ENCODE measurements around the gene PTOV1.

DNA sequence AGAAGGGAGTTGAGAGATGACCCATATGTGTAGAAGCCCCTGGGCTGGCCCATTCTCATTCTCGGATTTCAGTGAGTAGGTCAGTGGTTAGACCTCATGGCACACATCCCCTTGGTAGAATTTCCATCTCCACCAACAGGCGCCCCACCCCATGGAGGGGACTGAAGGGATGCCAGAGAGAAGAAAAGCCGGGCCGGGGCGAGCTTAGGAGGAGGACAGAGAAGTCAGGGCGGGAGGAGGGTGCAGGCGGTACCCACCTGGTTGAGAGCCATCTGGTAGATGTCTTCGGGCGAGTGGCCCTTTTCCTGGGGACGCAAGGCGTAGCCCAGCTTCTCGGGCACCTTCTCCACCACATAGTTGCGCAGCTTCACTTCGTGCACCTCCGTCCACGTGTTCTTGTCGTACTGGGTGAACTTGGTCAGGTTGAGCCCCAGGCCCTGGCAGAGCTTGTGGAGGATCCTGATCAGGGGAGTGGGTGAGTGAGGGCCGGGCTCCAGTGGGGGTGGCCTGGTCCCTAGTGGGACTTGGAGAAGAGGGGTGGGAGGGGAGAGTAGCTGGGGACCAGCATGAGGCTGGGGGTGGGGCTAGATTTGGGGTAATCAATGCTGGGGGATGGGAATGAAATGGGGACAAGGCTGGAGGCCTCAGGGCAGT lies 43.2 kb downstream of the PTOV1 start:
- TF ChIP-seq IRF4 (IDR thresholded peaks at IDR 0.05; ENCODE audit: low read depth, low read length) (no peak), JUNB (IDR thresholded peaks at IDR 0.05) (no peak), CTCF (IDR thresholded peaks at IDR 0.05 in 2 of 3, conservative IDR thresholded peaks at IDR 0.05 in 1 of 3; ENCODE audit: control insufficient read depth in 2 of 3, extremely low read depth in 1 of 3, insufficient read depth in 1 of 3, low read depth in 3 of 3, low read length in 3 of 3) (no peak), NR2C2 (IDR thresholded peaks at IDR 0.05; ENCODE audit: borderline replicate concordance, control insufficient read depth, insufficient read length, low read depth) (no peak), EP300 (IDR thresholded peaks at IDR 0.05; ENCODE audit: borderline replicate concordance in 1 of 2, control insufficient read depth in 1 of 2, low read depth in 2 of 2, low read length in 2 of 2) (no peak), POLR2AphosphoS5 (IDR thresholded peaks at IDR 0.05; ENCODE audit: low read length) (no peak), ZNF622 (IDR thresholded peaks at IDR 0.05) (no peak), YBX1 (IDR thresholded peaks at IDR 0.05) (no peak), CBX5 (IDR thresholded peaks at IDR 0.05; ENCODE audit: low read depth) (no peak), ZNF24 (IDR thresholded peaks at IDR 0.05) (no peak), POLR2A (IDR thresholded peaks at IDR 0.05; ENCODE audit: low read depth, low read length) (0 out of 2 replicates have a peak, but pooled peaks have one; percentile 21)
- TF ChIP-seq, protein P1, sequence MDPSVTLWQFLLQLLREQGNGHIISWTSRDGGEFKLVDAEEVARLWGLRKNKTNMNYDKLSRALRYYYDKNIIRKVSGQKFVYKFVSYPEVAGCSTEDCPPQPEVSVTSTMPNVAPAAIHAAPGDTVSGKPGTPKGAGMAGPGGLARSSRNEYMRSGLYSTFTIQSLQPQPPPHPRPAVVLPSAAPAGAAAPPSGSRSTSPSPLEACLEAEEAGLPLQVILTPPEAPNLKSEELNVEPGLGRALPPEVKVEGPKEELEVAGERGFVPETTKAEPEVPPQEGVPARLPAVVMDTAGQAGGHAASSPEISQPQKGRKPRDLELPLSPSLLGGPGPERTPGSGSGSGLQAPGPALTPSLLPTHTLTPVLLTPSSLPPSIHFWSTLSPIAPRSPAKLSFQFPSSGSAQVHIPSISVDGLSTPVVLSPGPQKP (IDR thresholded peaks at IDR 0.05; ENCODE audit: low read depth, low read length), result no peak
- TF ChIP-seq, protein P2, sequence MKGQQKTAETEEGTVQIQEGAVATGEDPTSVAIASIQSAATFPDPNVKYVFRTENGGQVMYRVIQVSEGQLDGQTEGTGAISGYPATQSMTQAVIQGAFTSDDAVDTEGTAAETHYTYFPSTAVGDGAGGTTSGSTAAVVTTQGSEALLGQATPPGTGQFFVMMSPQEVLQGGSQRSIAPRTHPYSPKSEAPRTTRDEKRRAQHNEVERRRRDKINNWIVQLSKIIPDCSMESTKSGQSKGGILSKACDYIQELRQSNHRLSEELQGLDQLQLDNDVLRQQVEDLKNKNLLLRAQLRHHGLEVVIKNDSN (IDR thresholded peaks at IDR 0.05; ENCODE audit: borderline replicate concordance, extremely low read length, insufficient read depth, low read depth, low read length), result no peak

Data from GM12878 (cell line).